Hepatocyte (in vitro differentiated cells): ENCODE results near the gene ZSCAN25. TPM values are rescaled to one million over a fixed set of nuclear protein-coding genes. Genes with fewer than 3 reads are reported as not detected.
"Not testable (repeated sequence)": the region's sequence is repeated elsewhere in the genome, so short reads cannot be mapped to it uniquely, and the experiment has no call there.

Source experiments
- DNase-seq: peaks from one replicate; pipeline ENCODE4 v3.0.0-alpha.2; 2016; ENCODE audit warnings: low spot score
- H2AFZ ChIP-seq: fragments of 200-600 bp; sonication (generic); 2 replicates; pipeline ENCODE4 v1.6.0; 2016; ENCODE audit warnings: antibody characterized with exemption, mild to moderate bottlenecking
- H3K27ac ChIP-seq: fragments of 200-600 bp; sonication (generic); 2 replicates; pipeline ENCODE4 v1.5.1; 2016; ENCODE audit warnings: mild to moderate bottlenecking
- H3K27me3 ChIP-seq: fragments of 200-600 bp; sonication (generic); 2 replicates; pipeline ENCODE4 v1.6.1; 2016
- H3K36me3 ChIP-seq: fragments of 200-600 bp; sonication (generic); replicated peaks from 2 replicates; pipeline ENCODE4 v1.5.1; 2016; ENCODE audit warnings: low read depth; ENCODE audit not compliant: insufficient read depth
- H3K4me1 ChIP-seq: fragments of 200-600 bp; sonication (generic); 2 replicates; pipeline ENCODE4 v1.5.1; 2016; ENCODE audit warnings: mild to moderate bottlenecking, moderate library complexity; ENCODE audit not compliant: insufficient read depth
- H3K4me2 ChIP-seq: fragments of 200-600 bp; sonication (generic); 2 replicates; pipeline ENCODE4 v1.6.0; 2016
- H3K4me3 ChIP-seq: fragments of 200-600 bp; sonication (generic); 2 replicates; pipeline ENCODE4 v1.5.1; 2016; ENCODE audit warnings: mild to moderate bottlenecking
- H3K79me2 ChIP-seq: fragments of 200-600 bp; sonication (generic); 2 replicates; pipeline ENCODE4 v1.6.0; 2017; ENCODE audit warnings: mild to moderate bottlenecking
- H3K9me2 ChIP-seq: fragments of 200-600 bp; sonication (generic); replicated peaks from 2 replicates; pipeline ENCODE4 v1.6.0; 2017; ENCODE audit warnings: mild to moderate bottlenecking; ENCODE audit not compliant: insufficient read depth
- H3K9me3 ChIP-seq: fragments of 200-600 bp; sonication (generic); 2 replicates; pipeline ENCODE4 v1.5.1; 2016; ENCODE audit warnings: low read depth, mild to moderate bottlenecking
- H4K20me1 ChIP-seq: fragments of 200-600 bp; sonication (generic); 2 replicates; pipeline ENCODE4 v1.6.0; 2016; ENCODE audit warnings: mild to moderate bottlenecking; ENCODE audit not compliant: insufficient read depth, poor library complexity, severe bottlenecking
- EZH2 ChIP-seq: fragments of 200-600 bp; sonication (generic); IDR thresholded peaks from 2 replicates; pipeline ENCODE4 v1.6.1; 2016; ENCODE audit warnings: antibody characterized with exemption, mild to moderate bottlenecking, borderline replicate concordance
- EZH2phosphoT487 ChIP-seq: fragments of 200-600 bp; sonication (generic); IDR thresholded peaks from one replicate; pipeline ENCODE4 v1.6.1; 2018; ENCODE audit warnings: antibody characterized with exemption, mild to moderate bottlenecking, low read depth, moderate library complexity; ENCODE audit not compliant: unreplicated experiment, severe bottlenecking
- WGBS: methylation state at CpG from one replicate; pipeline ENCODE4 v1.1.6; 2016; ENCODE audit warnings: low lambda C conversion rate; ENCODE audit errors: missing lambda C conversion rate; 5-methylcytosine and 5-hydroxymethylcytosine counted together
- polyA plus RNA-seq: library from polyadenylated mRNA; unstranded; fragments of >200 nt; fragmentation: Nextera tagmentation; extraction: Ambion mirVana; gene quantifications from 2 replicates; pipeline ENCODE4 v1.2.1, GENCODE V29; 2016
- total RNA-seq: library from RNA; depleted of rRNA; stranded (reverse); fragments of >200 nt; gene quantifications from 2 replicates; pipeline ENCODE4 v1.2.3, GENCODE V29; 2014
- TF ChIP-seq, protein P1 (sequence below): fragments of 200-600 bp; sonication (generic); IDR thresholded peaks from 2 replicates; pipeline ENCODE4 v1.5.1; 2016; ENCODE audit warnings: antibody characterized with exemption, mild to moderate bottlenecking; ENCODE audit not compliant: poor library complexity

ZSCAN25 gene
- total and polyA plus RNA-seq, 2 experiments from 2014 or later = 11.4 to 18.8 TPM

DNA sequence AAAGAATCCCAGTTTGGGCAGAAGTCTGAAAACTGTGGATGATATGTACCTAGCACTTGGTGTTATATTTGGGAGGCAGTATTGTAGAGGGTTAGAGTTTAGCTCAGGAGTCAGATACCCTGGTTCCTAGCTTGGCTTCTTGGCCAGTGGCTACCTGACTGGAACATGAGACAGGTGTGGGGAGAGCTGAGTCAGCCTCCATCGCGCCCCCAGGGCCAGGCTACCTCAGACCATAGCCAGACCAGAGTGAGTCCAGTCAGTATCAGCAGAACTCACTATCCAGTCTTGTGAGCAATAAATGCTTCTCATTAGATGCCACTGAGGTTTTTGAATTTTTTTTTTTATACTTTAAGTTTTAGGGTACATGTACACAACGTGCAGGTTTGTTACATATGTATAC is 37.0 kb downstream of the ZSCAN25 start:
- no peak overlapping the region for H3K4me2 ChIP-seq
- no peaks in the 10 kb centered on the region for H3K4me1 ChIP-seq
- H3K9me2 ChIP-seq = no peaks in the 10 kb centered on the region
- no peaks in the 10 kb centered on the region for H3K27me3 ChIP-seq
- H3K27ac ChIP-seq = no peak overlapping the region
- no peak for DNase-seq
- TF ChIP-seq EZH2 (no peak), EZH2phosphoT487 (no peak)
- TF ChIP-seq, protein P1, sequence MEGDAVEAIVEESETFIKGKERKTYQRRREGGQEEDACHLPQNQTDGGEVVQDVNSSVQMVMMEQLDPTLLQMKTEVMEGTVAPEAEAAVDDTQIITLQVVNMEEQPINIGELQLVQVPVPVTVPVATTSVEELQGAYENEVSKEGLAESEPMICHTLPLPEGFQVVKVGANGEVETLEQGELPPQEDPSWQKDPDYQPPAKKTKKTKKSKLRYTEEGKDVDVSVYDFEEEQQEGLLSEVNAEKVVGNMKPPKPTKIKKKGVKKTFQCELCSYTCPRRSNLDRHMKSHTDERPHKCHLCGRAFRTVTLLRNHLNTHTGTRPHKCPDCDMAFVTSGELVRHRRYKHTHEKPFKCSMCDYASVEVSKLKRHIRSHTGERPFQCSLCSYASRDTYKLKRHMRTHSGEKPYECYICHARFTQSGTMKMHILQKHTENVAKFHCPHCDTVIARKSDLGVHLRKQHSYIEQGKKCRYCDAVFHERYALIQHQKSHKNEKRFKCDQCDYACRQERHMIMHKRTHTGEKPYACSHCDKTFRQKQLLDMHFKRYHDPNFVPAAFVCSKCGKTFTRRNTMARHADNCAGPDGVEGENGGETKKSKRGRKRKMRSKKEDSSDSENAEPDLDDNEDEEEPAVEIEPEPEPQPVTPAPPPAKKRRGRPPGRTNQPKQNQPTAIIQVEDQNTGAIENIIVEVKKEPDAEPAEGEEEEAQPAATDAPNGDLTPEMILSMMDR = no peak
- no peak overlapping the region for H2AFZ ChIP-seq
- no peaks in the 10 kb centered on the region for H4K20me1 ChIP-seq
- no peaks in the 10 kb centered on the region for H3K36me3 ChIP-seq
- no peaks in the 10 kb centered on the region for H3K79me2 ChIP-seq
- no peaks in the 10 kb centered on the region for H3K9me3 ChIP-seq
- 95% methylated on average over 3 of the region's 3 CpGs for WGBS
- no peak overlapping the region for H3K4me3 ChIP-seq

DNA sequence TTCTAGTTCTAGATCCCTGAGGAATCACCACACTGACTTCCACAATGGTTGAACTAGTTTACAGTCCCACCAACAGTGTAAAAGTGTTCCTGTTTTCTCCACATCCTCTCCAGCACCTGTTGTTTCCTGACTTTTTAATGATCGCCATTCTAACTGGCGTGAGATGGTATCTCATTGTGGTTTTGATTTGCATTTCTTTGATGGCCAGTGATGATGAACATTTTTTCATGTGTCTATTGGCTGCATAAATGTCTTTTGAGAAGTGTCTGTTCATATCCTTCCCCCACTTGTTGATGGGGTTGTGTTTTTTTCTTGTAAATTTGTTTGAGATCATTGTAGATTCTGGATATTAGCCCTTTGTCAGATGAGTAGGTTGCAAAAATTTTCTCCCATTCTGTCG is 37.9 kb downstream of the ZSCAN25 start:
- H3K27me3 ChIP-seq, H3K27ac ChIP-seq, H2AFZ ChIP-seq, H3K9me2 ChIP-seq, H3K4me3 ChIP-seq, H3K79me2 ChIP-seq, H3K36me3 ChIP-seq, DNase-seq, H3K4me2 ChIP-seq, H3K9me3 ChIP-seq, H3K4me1 ChIP-seq, H4K20me1 ChIP-seq: not testable (repeated sequence)
- 93% methylated on average over 3 of the region's 3 CpGs for WGBS

DNA sequence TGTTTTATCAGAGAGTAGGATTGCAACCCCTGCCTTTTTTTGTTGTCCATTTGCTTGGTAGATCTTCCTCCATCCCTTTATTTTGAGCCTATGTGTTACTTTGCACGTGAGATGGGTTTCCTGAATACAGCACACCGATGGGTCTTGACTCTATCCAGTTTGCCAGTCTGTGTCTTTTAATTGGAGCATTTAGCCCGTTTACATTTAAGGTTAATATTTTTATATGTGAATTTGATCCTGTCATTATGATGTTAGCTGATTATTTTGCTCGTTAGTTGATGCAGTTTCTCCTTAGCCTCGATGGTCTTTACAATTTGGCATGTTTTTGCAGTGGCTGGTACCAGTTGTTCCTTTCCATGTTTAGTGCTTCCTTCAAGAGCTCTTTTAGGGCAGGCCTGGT is 41.1 kb downstream of the ZSCAN25 start:
- not testable (repeated sequence) for H3K36me3 ChIP-seq, H3K27ac ChIP-seq, DNase-seq, H3K4me3 ChIP-seq, H2AFZ ChIP-seq, H3K79me2 ChIP-seq, H3K4me2 ChIP-seq, H4K20me1 ChIP-seq, H3K27me3 ChIP-seq, H3K9me2 ChIP-seq, H3K4me1 ChIP-seq, H3K9me3 ChIP-seq
- WGBS = 88% methylated on average over 5 of the region's 5 CpGs

DNA sequence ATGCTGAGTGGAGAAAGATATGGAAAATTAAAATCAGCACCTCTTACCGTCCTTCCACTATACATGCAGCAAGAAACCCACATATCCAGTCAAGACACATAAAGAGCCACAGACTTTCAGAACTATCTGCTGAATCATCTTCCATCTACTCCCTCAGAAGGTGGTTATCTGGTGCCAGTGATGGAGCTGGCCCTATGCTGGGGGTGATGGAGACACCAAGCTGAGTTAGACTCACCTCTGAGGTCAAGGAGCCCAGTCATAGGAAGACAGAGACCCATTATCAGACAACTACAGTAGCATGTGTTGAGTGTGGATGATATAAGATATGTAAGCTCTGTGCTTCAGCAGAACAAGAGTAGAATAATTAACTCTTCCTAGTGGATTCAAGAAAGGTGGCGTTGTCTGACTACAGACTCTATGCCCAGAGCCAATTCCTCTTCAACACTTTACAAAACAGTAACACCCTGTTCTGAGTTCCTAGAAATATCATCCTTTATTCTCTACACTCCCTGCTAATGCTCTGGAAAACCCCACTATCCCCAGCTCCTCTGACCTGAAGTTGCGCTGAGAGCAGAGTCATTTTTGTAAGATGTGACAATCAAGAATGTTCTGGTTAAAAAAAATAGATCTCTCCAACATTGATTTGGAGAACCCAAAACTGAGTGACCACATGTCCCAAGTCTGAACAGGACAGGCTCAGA is 48.7 kb downstream of the ZSCAN25 start:
- H3K9me3 ChIP-seq = peaks cover 12% of the 10 kb centered on the region
- H3K4me3 ChIP-seq = no peak overlapping the region
- no peaks in the 10 kb centered on the region for H3K9me2 ChIP-seq
- DNase-seq = no peak
- no peaks in the 10 kb centered on the region for H3K79me2 ChIP-seq
- H3K27ac ChIP-seq = no peak overlapping the region
- no peak overlapping the region for H2AFZ ChIP-seq
- no peak overlapping the region for H3K4me2 ChIP-seq
- H4K20me1 ChIP-seq = no peaks in the 10 kb centered on the region
- 95% methylated on average over 3 of the region's 3 CpGs for WGBS
- H3K4me1 ChIP-seq = no peaks in the 10 kb centered on the region
- TF ChIP-seq EZH2 = no peak
- TF ChIP-seq EZH2phosphoT487 = no peak
- TF ChIP-seq, protein P1 = no peak
- peaks cover 10% of the 10 kb centered on the region for H3K36me3 ChIP-seq
- no peaks in the 10 kb centered on the region for H3K27me3 ChIP-seq
